Activated naive CD4-positive, alpha-beta T cell (primary cell): ENCODE data around the gene C5orf22.
"Not testable (repeated sequence)": the region's sequence is repeated elsewhere in the genome, so short reads cannot be mapped to it uniquely, and the experiment has no call there.

Experiments used
- DNase-seq, 4 experiments: peaks; one replicate each; lab custom pipeline; 2025; lab: John Stamatoyannopoulos, UW

The C5orf22 gene

GRCh38 chr5:31531888-31532547 is at the start of gene C5orf22, which contains the start of gene DROSHA:
C5orf22 (plus strand) TSS chr5:31532301; CDS start chr5:31532393, 92 bp downstream.
DROSHA (minus strand) TSS chr5:31532093; CDS start chr5:31529059, 3,034 bp downstream.
- DNase-seq, result peak; percentile 71 to 85 (median 78)

GRCh38 chr5:31485376-31486207 is 46.5 kb upstream of the C5orf22 start:
- DNase-seq, result no peak

- no peak for DNase-seq
Observed at GRCh38 chr5:31486441-31486840, 45.7 kb upstream of the C5orf22 start.

- DNase-seq, result no peak
Observed at GRCh38 chr5:31487506-31487905, 44.6 kb upstream of the C5orf22 start.

GRCh38 chr5:31492869-31493268 is 39.2 kb upstream of the C5orf22 start:
- DNase-seq, result no peak

GRCh38 chr5:31495336-31495735 is 36.8 kb upstream of the C5orf22 start:
- no peak for DNase-seq

- DNase-seq, result no peak
Observed at GRCh38 chr5:31496301-31496700, 35.8 kb upstream of the C5orf22 start.

GRCh38 chr5:31496891-31497290 is 35.2 kb upstream of the C5orf22 start:
- DNase-seq, result no peak

GRCh38 chr5:31500256-31500655 is 31.8 kb upstream of the C5orf22 start:
- no peak for DNase-seq

- DNase-seq, result no peak
Observed at GRCh38 chr5:31502506-31502905, 29.6 kb upstream of the C5orf22 start.

- DNase-seq, result no peak
Observed at GRCh38 chr5:31504529-31504928, 27.6 kb upstream of the C5orf22 start.

GRCh38 chr5:31511305-31511704 is 20.8 kb upstream of the C5orf22 start:
- DNase-seq, result no peak

- DNase-seq, result no peak
Observed at GRCh38 chr5:31516802-31517201, 15.3 kb upstream of the C5orf22 start.

- DNase-seq, result no peak
Observed at GRCh38 chr5:31523041-31523440, 9.1 kb upstream of the C5orf22 start.

- DNase-seq, result no peak
Observed at GRCh38 chr5:31530541-31531265, 1.4 kb upstream of the C5orf22 start.

GRCh38 chr5:31531543-31531887 is 586 bp upstream of the C5orf22 start:
- DNase-seq, result peak in 1 of 4 experiments; percentile 12

- no peak for DNase-seq
Observed at GRCh38 chr5:31534527-31535046, 2.5 kb downstream of the C5orf22 start.

GRCh38 chr5:31536873-31537272 is 4.8 kb downstream of the C5orf22 start:
- DNase-seq, result no peak

- no peak for DNase-seq
Observed at GRCh38 chr5:31537349-31537748, 5.2 kb downstream of the C5orf22 start.

GRCh38 chr5:31537851-31538250 is 5.8 kb downstream of the C5orf22 start:
- DNase-seq, result no peak

- DNase-seq, result not testable (repeated sequence)
Observed at GRCh38 chr5:31549114-31549513, 17.0 kb downstream of the C5orf22 start.

- no peak for DNase-seq
Observed at GRCh38 chr5:31551878-31552277, 19.8 kb downstream of the C5orf22 start.
